Measurements from ENCODE around the gene COG5. TPM values are rescaled to one million over a fixed set of nuclear protein-coding genes. Genes with fewer than 3 reads are reported as not detected.

Gene COG5
- total and polyA plus RNA-seq, 9 of the 15 experiments (the other 6 are each of a cell fraction or from before 2014, with no cell fraction given), result 15.3 to 75.1 (median 56.4) TPM

GRCh38 chr7:107318523-107319160 is 245.1 kb downstream of the COG5 start (continued):
- TF ChIP-seq RFX1 (IDR thresholded peaks at IDR 0.05) (no peak; the same call in 1 of the 2 replicates), ZKSCAN3 (CRISPR knock-in tag; IDR thresholded peaks at IDR 0.05) (no peak), NR1H2 (CRISPR knock-in tag; IDR thresholded peaks at IDR 0.05) (no peak), PPARD (CRISPR knock-in tag; IDR thresholded peaks at IDR 0.05) (no peak), TCFL5 (CRISPR knock-in tag; conservative IDR thresholded peaks at IDR 0.05) (no peak; the same call in 1 of the 2 replicates), ATF1 (CRISPR knock-in tag; IDR thresholded peaks at IDR 0.05) (no peak), ATF1 (tag; IDR thresholded peaks at IDR 0.05) (peak; percentile 95), ZFX (CRISPR knock-in tag; IDR thresholded peaks at IDR 0.05) (no peak), MIER1 (IDR thresholded peaks at IDR 0.05; ENCODE audit: low read depth) (peak; percentile 60; the same call in 1 of the 2 replicates), XRCC3 (IDR thresholded peaks at IDR 0.05) (no peak; the same call in 1 of the 2 replicates), RBM15 (IDR thresholded peaks at IDR 0.05; ENCODE audit: insufficient read depth, low read length) (no peak), NFYB (IDR thresholded peaks at IDR 0.05; ENCODE audit: extremely low read depth, insufficient read length) (no peak), FOXA1 (IDR thresholded peaks at IDR 0.05; ENCODE audit: borderline replicate concordance) (peak; percentile 89; the same call in 1 of the 2 replicates), ZFP36 (IDR thresholded peaks at IDR 0.05; ENCODE audit: low read depth, low read length, partially characterized antibody) (no peak), ZNF551 (CRISPR knock-in tag; IDR thresholded peaks at IDR 0.05) (no peak), ELF4 (CRISPR knock-in tag; IDR thresholded peaks at IDR 0.05) (peak; percentile 55; the same call in 1 of the 2 replicates), DNMT1 (IDR thresholded peaks at IDR 0.05) (no peak), NFRKB (IDR thresholded peaks at IDR 0.05; ENCODE audit: low read depth) (no peak; the same call in 1 of the 2 replicates), TAF1 (IDR thresholded peaks at IDR 0.05; ENCODE audit: control insufficient read depth, extremely low read depth, insufficient read depth, low read length, severe bottlenecking) (no peak), BRCA1 (IDR thresholded peaks at IDR 0.05) (no peak), BRCA1 (CRISPR knock-in tag; IDR thresholded peaks at IDR 0.05) (no peak), GATAD2A (IDR thresholded peaks at IDR 0.05) (peak; percentile 90; the same call in 1 of the 2 replicates), JUNB (CRISPR knock-in tag; conservative IDR thresholded peaks at IDR 0.05) (no peak), NFIX (CRISPR knock-in tag; IDR thresholded peaks at IDR 0.05; ENCODE audit: low read depth) (no peak), ZNF165 (CRISPR knock-in tag; IDR thresholded peaks at IDR 0.05; ENCODE audit: borderline replicate concordance) (no peak), CGGBP1 (CRISPR knock-in tag; IDR thresholded peaks at IDR 0.05) (no peak), ETV1 (tag; conservative IDR thresholded peaks at IDR 0.05; ENCODE audit: low read depth) (peak; percentile 95), HNRNPUL1 (IDR thresholded peaks at IDR 0.05; ENCODE audit: low read length) (no peak), CBX3 (IDR thresholded peaks at IDR 0.05; ENCODE audit: borderline replicate concordance in 1 of 2, low read length in 2 of 2) (peak in 1 of 2 experiments; percentile 95; a peak in 2 of 3 replicates), ZNF280A (IDR thresholded peaks at IDR 0.05; ENCODE audit: low read depth, partially characterized antibody) (no peak), E2F3 (CRISPR knock-in tag; IDR thresholded peaks at IDR 0.05) (no peak), NFXL1 (CRISPR knock-in tag; IDR thresholded peaks at IDR 0.05) (peak; percentile 95)
